Neural progenitor cell (in vitro differentiated cells): ENCODE results near the gene FADS2.

Experiments
- EZH2 ChIP-seq: fragments of 200-600 bp; sonication (generic); IDR thresholded peaks from 2 replicates; pipeline ENCODE4 v1.6.1; 2017; ENCODE audit warnings: antibody characterized with exemption, mild to moderate bottlenecking, moderate library complexity
- EZH2phosphoT487 ChIP-seq: fragments of 200-600 bp; sonication (generic); IDR thresholded peaks from 2 replicates; pipeline ENCODE4 v1.6.1; 2017; ENCODE audit warnings: antibody characterized with exemption

DNA sequence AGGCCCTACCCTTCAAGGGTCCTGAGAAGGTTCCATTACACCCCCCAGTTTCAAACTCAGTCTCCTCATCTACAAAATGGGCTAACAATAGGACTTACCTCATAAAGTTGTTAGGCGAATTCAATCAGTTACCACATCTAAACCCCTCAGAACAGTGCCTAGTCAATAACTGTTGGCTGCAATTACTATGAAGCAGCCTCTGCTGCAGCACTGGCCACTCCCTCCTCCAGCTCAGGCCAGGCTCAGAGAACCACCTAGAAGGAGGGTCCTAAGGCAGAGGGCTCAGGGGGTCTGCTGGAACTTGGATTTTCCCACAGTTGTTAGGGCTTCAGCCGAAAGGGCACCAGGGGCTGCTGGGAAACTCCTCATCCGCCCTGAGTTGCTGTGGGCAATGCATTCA, 58.5 kb downstream of the FADS2 start:
- TF ChIP-seq EZH2phosphoT487 (no peak), EZH2 (no peak)
